LoVo (cell line): ENCODE measurements around the gene SIX4.
"Not testable (repeated sequence)": the region's sequence is repeated elsewhere in the genome, so short reads cannot be mapped to it uniquely, and the experiment has no call there.

ENCODE experiments used
- DNase-seq: peaks from one replicate; pipeline ENCODE4 v3.0.0-alpha.2; 2016; ENCODE audit warnings: low spot score

The SIX4 gene

GRCh38 chr14:60723907-60724618, at the start of gene SIX4:
Gene SIX4 (minus strand): TSS chr14:60724351. CDS start chr14:60724074, 277 bp downstream.
- peak; percentile 78 for DNase-seq

GRCh38 chr14:60773558-60773957, 49.4 kb upstream of the SIX4 start:
- no peak for DNase-seq

GRCh38 chr14:60771117-60771516, 47.0 kb upstream of the SIX4 start:
- DNase-seq, result no peak

- no peak for DNase-seq
Measured at GRCh38 chr14:60768602-60769001, 44.5 kb upstream of the SIX4 start.

- no peak for DNase-seq
Measured at GRCh38 chr14:60760644-60761364, 36.7 kb upstream of the SIX4 start.

- DNase-seq, result no peak
Measured at GRCh38 chr14:60760209-60760608, 36.1 kb upstream of the SIX4 start.

- no peak for DNase-seq
Measured at GRCh38 chr14:60758885-60759284, 34.7 kb upstream of the SIX4 start.

GRCh38 chr14:60757567-60758002, 33.4 kb upstream of the SIX4 start:
- DNase-seq, result no peak

GRCh38 chr14:60756847-60757246, 32.7 kb upstream of the SIX4 start:
- DNase-seq, result no peak

GRCh38 chr14:60753264-60754119, 29.3 kb upstream of the SIX4 start:
- DNase-seq, result no peak

- no peak for DNase-seq
Measured at GRCh38 chr14:60744566-60744965, 20.4 kb upstream of the SIX4 start.

- DNase-seq, result no peak
Measured at GRCh38 chr14:60738843-60739508, 14.8 kb upstream of the SIX4 start.

GRCh38 chr14:60736494-60736893, 12.3 kb upstream of the SIX4 start:
- DNase-seq, result no peak

- DNase-seq, result no peak
Measured at GRCh38 chr14:60735416-60735815, 11.3 kb upstream of the SIX4 start.

- DNase-seq, result peak; percentile 85
Measured at GRCh38 chr14:60734465-60735242, 10.5 kb upstream of the SIX4 start, which contains the start of gene MNAT1. Gene MNAT1 (plus strand): TSS chr14:60734761. CDS start chr14:60734863, 102 bp downstream.

GRCh38 chr14:60732840-60733483, 8.8 kb upstream of the SIX4 start:
- no peak for DNase-seq

- DNase-seq, result not testable (repeated sequence)
Measured at GRCh38 chr14:60731291-60731690, 7.1 kb upstream of the SIX4 start.

- DNase-seq, result peak; percentile 24
Measured at GRCh38 chr14:60723116-60723906, 840 bp downstream of the SIX4 start.

- peak; percentile 63 for DNase-seq
Measured at GRCh38 chr14:60722357-60723115, 1.6 kb downstream of the SIX4 start.
